KOPT-K1 (cell line): Measurements from ENCODE around the gene WFS1.

Experiments used
- H3K27ac ChIP-seq: fragments of 200-600 bp; sonication (generic); 2 replicates; pipeline ENCODE4 v1.5.1; 2016; ENCODE audit warnings: antibody characterized with exemption, mild to moderate bottlenecking, low read depth, low read length; ENCODE audit not compliant: poor library complexity, severe bottlenecking
- H3K36me3 ChIP-seq: fragments of 200-600 bp; sonication (generic); 2 replicates; pipeline ENCODE4 v1.5.1; 2017; ENCODE audit warnings: antibody characterized with exemption, mild to moderate bottlenecking, low read length, moderate library complexity; ENCODE audit not compliant: insufficient read depth
- H3K9me3 ChIP-seq: fragments of 200-600 bp; sonication (generic); 2 replicates; pipeline ENCODE4 v1.5.1; 2017; ENCODE audit warnings: antibody characterized with exemption, low read length, mild to moderate bottlenecking; ENCODE audit not compliant: insufficient read depth, poor library complexity, severe bottlenecking

WFS1 gene

GRCh38 chr4:6335040-6335590 is 65.5 kb downstream of the WFS1 start:
- H3K9me3 ChIP-seq = peaks cover 15% of the 10 kb centered on the region
- H3K36me3 ChIP-seq = no peaks in the 10 kb centered on the region
- H3K27ac ChIP-seq = no peak overlapping the region

GRCh38 chr4:6336166-6336565 is 66.5 kb downstream of the WFS1 start:
- peaks cover 14% of the 10 kb centered on the region for H3K9me3 ChIP-seq
- H3K36me3 ChIP-seq = no peaks in the 10 kb centered on the region
- H3K27ac ChIP-seq = no peak overlapping the region

GRCh38 chr4:6337331-6337935 is 67.8 kb downstream of the WFS1 start:
- Histone ChIP-seq H3K36me3 (no peaks in the 10 kb centered on the region), H3K27ac (no peak overlapping the region), H3K9me3 (peaks cover 9% of the 10 kb centered on the region)

GRCh38 chr4:6338175-6338950 is 68.7 kb downstream of the WFS1 start:
- peaks cover 9% of the 10 kb centered on the region for H3K9me3 ChIP-seq
- no peaks in the 10 kb centered on the region for H3K36me3 ChIP-seq

GRCh38 chr4:6338951-6339817 is 69.5 kb downstream of the WFS1 start:
- Histone ChIP-seq H3K36me3 (no peaks in the 10 kb centered on the region), H3K27ac (no peak overlapping the region), H3K9me3 (peaks cover 3% of the 10 kb centered on the region)

More at GRCh38 chr4:6338175-6338950, 68.7 kb downstream of the WFS1 start:
- no peak overlapping the region for H3K27ac ChIP-seq

GRCh38 chr4:6339818-6340445 is 70.3 kb downstream of the WFS1 start:
- no peak overlapping the region for H3K27ac ChIP-seq
- no peaks in the 10 kb centered on the region for H3K36me3 ChIP-seq
- no peaks in the 10 kb centered on the region for H3K9me3 ChIP-seq

GRCh38 chr4:6340446-6341015 is 70.9 kb downstream of the WFS1 start:
- Histone ChIP-seq H3K27ac (no peak overlapping the region), H3K9me3 (no peaks in the 10 kb centered on the region), H3K36me3 (no peaks in the 10 kb centered on the region)

GRCh38 chr4:6341696-6342095 is 72.0 kb downstream of the WFS1 start:
- Histone ChIP-seq H3K9me3 (no peaks in the 10 kb centered on the region), H3K36me3 (no peaks in the 10 kb centered on the region), H3K27ac (no peak overlapping the region)

- no peak overlapping the region for H3K27ac ChIP-seq
- H3K9me3 ChIP-seq = no peaks in the 10 kb centered on the region
- no peaks in the 10 kb centered on the region for H3K36me3 ChIP-seq
Observed at GRCh38 chr4:6342530-6343293, 73.1 kb downstream of the WFS1 start.

GRCh38 chr4:6343939-6344408 is 74.3 kb downstream of the WFS1 start:
- Histone ChIP-seq H3K9me3 (no peaks in the 10 kb centered on the region), H3K36me3 (no peaks in the 10 kb centered on the region), H3K27ac (no peak overlapping the region)

- H3K36me3 ChIP-seq = no peaks in the 10 kb centered on the region
- H3K9me3 ChIP-seq = no peaks in the 10 kb centered on the region
- H3K27ac ChIP-seq = no peak overlapping the region
Observed at GRCh38 chr4:6345096-6345830, 75.6 kb downstream of the WFS1 start.

GRCh38 chr4:6345866-6346265 is 76.2 kb downstream of the WFS1 start:
- H3K27ac ChIP-seq = no peak overlapping the region
- H3K36me3 ChIP-seq = no peaks in the 10 kb centered on the region
- H3K9me3 ChIP-seq = no peaks in the 10 kb centered on the region

GRCh38 chr4:6346373-6347110 is 76.9 kb downstream of the WFS1 start:
- Histone ChIP-seq H3K36me3 (no peaks in the 10 kb centered on the region), H3K9me3 (no peaks in the 10 kb centered on the region), H3K27ac (no peak overlapping the region)
